HepG2 (cell line): ENCODE measurements around the gene KANK4. TPM values are rescaled to one million over a fixed set of nuclear protein-coding genes. Genes with fewer than 3 reads are reported as not detected.

Experiments used
- AKAP8 ChIP-seq: sonication (generic); formaldehyde crosslinking; IDR thresholded peaks from 2 replicates; pipeline ENCODE4 v1.5.1; 2020; ENCODE audit warnings: mild to moderate bottlenecking, missing genetic modification reagents
- ATF2 ChIP-seq: sonication (generic); formaldehyde crosslinking; IDR thresholded peaks from 2 replicates; pipeline ENCODE4 v1.4.0; 2020; ENCODE audit warnings: missing genetic modification reagents
- CEBPB ChIP-seq: IDR thresholded peaks from 2 replicates; pipeline ENCODE4 v1.6.1; 2011; ENCODE audit warnings: low read depth, low read length, improper control_type of control experiment, borderline replicate concordance
- CHCHD3 ChIP-seq: sonication (generic); formaldehyde crosslinking; IDR thresholded peaks from 2 replicates; pipeline ENCODE4 v1.8.0; 2022; ENCODE audit warnings: mild to moderate bottlenecking, missing genetic modification reagents, moderate library complexity
- DNMT1 ChIP-seq: sonication (generic); formaldehyde crosslinking; IDR thresholded peaks from 2 replicates; pipeline ENCODE4 v1.5.1; 2020; ENCODE audit warnings: mild to moderate bottlenecking, missing genetic modification reagents
- FOXM1 ChIP-seq: sonication (generic); formaldehyde crosslinking; IDR thresholded peaks from 2 replicates; pipeline ENCODE4 v1.5.0; 2020; ENCODE audit warnings: missing genetic modification reagents
- GABPB1 ChIP-seq: IDR thresholded peaks from 2 replicates; pipeline ENCODE4 v1.6.1; 2016; ENCODE audit warnings: mild to moderate bottlenecking, missing genetic modification reagents, moderate library complexity, missing compliant biosample characterization
- HNRNPL ChIP-seq: fragments of 200-400 bp; formaldehyde crosslinking; IDR thresholded peaks from 2 replicates; pipeline ENCODE4 v1.6.1; 2017; ENCODE audit warnings: mild to moderate bottlenecking, low read depth, low read length
- NFKB2 ChIP-seq: sonication (generic); formaldehyde crosslinking; IDR thresholded peaks from 2 replicates; pipeline ENCODE4 v1.4.0; 2020; ENCODE audit warnings: missing genetic modification reagents, borderline replicate concordance
- PRMT3 ChIP-seq: sonication (generic); formaldehyde crosslinking; IDR thresholded peaks from 2 replicates; pipeline ENCODE4 v1.8.1; 2022; ENCODE audit warnings: low read depth, mild to moderate bottlenecking, moderate library complexity, missing genetic modification reagents, borderline replicate concordance
- RBAK ChIP-seq: sonication (generic); formaldehyde crosslinking; IDR thresholded peaks from 2 replicates; pipeline ENCODE4 v1.5.1; 2020; ENCODE audit warnings: mild to moderate bottlenecking, missing genetic modification reagents
- SNAPC2 ChIP-seq: sonication (generic); formaldehyde crosslinking; IDR thresholded peaks from 2 replicates; pipeline ENCODE4 v1.8.1; 2022; ENCODE audit warnings: mild to moderate bottlenecking, missing genetic modification reagents
- SNAPC5 ChIP-seq: sonication (generic); formaldehyde crosslinking; IDR thresholded peaks from 2 replicates; pipeline ENCODE4 v1.8.1; 2023; ENCODE audit warnings: mild to moderate bottlenecking, missing genetic modification reagents, borderline replicate concordance
- TRIM22 ChIP-seq: fragments of 450-650 bp; IDR thresholded peaks from 2 replicates; pipeline ENCODE4 v1.6.1; 2017
- ZGPAT ChIP-seq: IDR thresholded peaks from 2 replicates; pipeline ENCODE4 v1.6.1; 2016; ENCODE audit warnings: mild to moderate bottlenecking
- ZNF256 ChIP-seq: sonication (generic); formaldehyde crosslinking; conservative IDR thresholded peaks from 2 replicates; pipeline ENCODE4 v1.4.0; 2020; ENCODE audit warnings: missing genetic modification reagents
- ZNF350 ChIP-seq: sonication (generic); formaldehyde crosslinking; IDR thresholded peaks from 2 replicates; pipeline ENCODE4 v1.4.0; 2020; ENCODE audit warnings: mild to moderate bottlenecking, low read depth, missing genetic modification reagents, borderline replicate concordance
- ZNF557 ChIP-seq: sonication (generic); formaldehyde crosslinking; IDR thresholded peaks from 2 replicates; pipeline ENCODE4 v1.4.0; 2020; ENCODE audit warnings: missing genetic modification reagents
- ZNF572 ChIP-seq: sonication (generic); formaldehyde crosslinking; IDR thresholded peaks from 2 replicates; pipeline ENCODE4 v1.5.1; 2020; ENCODE audit warnings: mild to moderate bottlenecking, missing genetic modification reagents
- ZNF577 ChIP-seq: sonication (generic); formaldehyde crosslinking; IDR thresholded peaks from 2 replicates; pipeline ENCODE4 v1.4.0; 2020; ENCODE audit warnings: mild to moderate bottlenecking, low read depth, missing genetic modification reagents, borderline replicate concordance
- ZNF597 ChIP-seq: sonication (generic); formaldehyde crosslinking; IDR thresholded peaks from 2 replicates; pipeline ENCODE4 v1.5.0; 2020; ENCODE audit warnings: missing genetic modification reagents
- ZNF614 ChIP-seq: IDR thresholded peaks from 2 replicates; pipeline ENCODE4 v1.6.1; 2018; ENCODE audit warnings: missing biosample characterization, missing genetic modification reagents, inconsistent platforms, borderline replicate concordance
- ZNF629 ChIP-seq: sonication (generic); formaldehyde crosslinking; conservative IDR thresholded peaks from 2 replicates; pipeline ENCODE4 v1.5.0; 2020; ENCODE audit warnings: missing genetic modification reagents
- ZNF724P ChIP-seq: sonication (generic); formaldehyde crosslinking; IDR thresholded peaks from 2 replicates; pipeline ENCODE4 v1.8.0; 2022; ENCODE audit warnings: missing genetic modification reagents, borderline replicate concordance
- ZNF788 ChIP-seq: sonication (generic); formaldehyde crosslinking; IDR thresholded peaks from 2 replicates; pipeline ENCODE4 v1.5.0; 2020; ENCODE audit warnings: mild to moderate bottlenecking, missing genetic modification reagents, borderline replicate concordance
- polyA plus RNA-seq, 8 experiments: library from polyadenylated mRNA; depleted of rRNA in 3 of 8; stranded (reverse) in 7 of 8; unstranded in 1 of 8; fragments of >200 nt; fragmentation: Illumina TruSeq in 4 of 8; extraction: Trizol in 4 of 8; gene quantifications; 2 replicates each; pipeline versions ENCODE4 v1.2.1 to v1.2.3, GENCODE V29; 2011 to 2016; ENCODE audit warnings: low read depth in 4 of 8, missing spikeins in 1 of 8, mixed read lengths in 1 of 8; ENCODE audit not compliant: insufficient read depth in 1 of 8
- total RNA-seq, 5 experiments: library from RNA; depleted of rRNA; stranded (reverse); fragments of >200 nt; fragmentation: Illumina TruSeq; extraction: Trizol; gene quantifications; 2 replicates each; pipeline ENCODE4 v1.2.3, GENCODE V29; 2016; ENCODE audit warnings: low read depth in 1 of 5

The KANK4 gene
- total and polyA plus RNA-seq, 2 of the 13 experiments (the other 11 are each of a cell fraction or from before 2014, with no cell fraction given) = 16.1 to 25.7 TPM

GRCh38 chr1:62241371-62242131, 77.7 kb downstream of the KANK4 start (continued):
- TF ChIP-seq SNAPC5 (CRISPR knock-in tag) (no peak), ZNF597 (CRISPR knock-in tag) (no peak), ZNF614 (CRISPR knock-in tag) (peak; percentile 82; the same call in 1 of the 2 replicates), DNMT1 (CRISPR knock-in tag) (no peak; the same call in 1 of the 2 replicates), TRIM22 (no peak), RBAK (CRISPR knock-in tag) (0 out of 2 replicates have a peak, but pooled peaks have one; percentile 47), FOXM1 (CRISPR knock-in tag) (no peak), CHCHD3 (CRISPR knock-in tag) (no peak), ATF2 (peak; percentile 68; the same call in 1 of the 2 replicates), ZNF256 (CRISPR knock-in tag) (no peak), ZNF788 (CRISPR knock-in tag) (peak; percentile 66; the same call in 1 of the 2 replicates), ZNF557 (CRISPR knock-in tag) (no peak), PRMT3 (CRISPR knock-in tag) (no peak), ZNF724P (no peak), GABPB1 (CRISPR knock-in tag) (no peak), ZNF350 (CRISPR knock-in tag) (no peak), SNAPC2 (CRISPR knock-in tag) (no peak), ZNF577 (CRISPR knock-in tag) (no peak), ZNF629 (CRISPR knock-in tag) (peak; percentile 25; the same call in 1 of the 2 replicates), ZNF572 (0 out of 2 replicates have a peak, but pooled peaks have one; percentile 49), CEBPB (no peak), HNRNPL (0 out of 2 replicates have a peak, but pooled peaks have one; percentile 65), AKAP8 (CRISPR knock-in tag) (0 out of 2 replicates have a peak, but pooled peaks have one; percentile 50), ZGPAT (peak; percentile 62), NFKB2 (CRISPR knock-in tag) (no peak)
